Measurements from ENCODE around the gene SPAG16.
"Not testable (repeated sequence)": the region's sequence is repeated elsewhere in the genome, so short reads cannot be mapped to it uniquely, and the experiment has no call there.

SPAG16 gene

GRCh38 chr2:213848631-213849030, 564.4 kb downstream of the SPAG16 start:
- no peak for DNase-seq

GRCh38 chr2:213861638-213862037, 577.4 kb downstream of the SPAG16 start:
- DNase-seq: no peak

- no peak for DNase-seq
Observed at GRCh38 chr2:213862407-213863076, 578.3 kb downstream of the SPAG16 start.

GRCh38 chr2:213863541-213863940, 579.3 kb downstream of the SPAG16 start:
- no peak for DNase-seq

GRCh38 chr2:213868526-213868925, 584.3 kb downstream of the SPAG16 start:
- DNase-seq: no peak

GRCh38 chr2:213885485-213885884, 601.2 kb downstream of the SPAG16 start:
- no peak for DNase-seq

- DNase-seq: no peak
Observed at GRCh38 chr2:213914510-213914909, 630.2 kb downstream of the SPAG16 start.

- no peak for DNase-seq
Observed at GRCh38 chr2:213920014-213920413, 635.8 kb downstream of the SPAG16 start.

- no peak for DNase-seq
Observed at GRCh38 chr2:213923543-213923942, 639.3 kb downstream of the SPAG16 start.

- no peak for DNase-seq
Observed at GRCh38 chr2:213934560-213934959, 650.3 kb downstream of the SPAG16 start.

- no peak for DNase-seq
Observed at GRCh38 chr2:213958086-213958485, 673.8 kb downstream of the SPAG16 start.

- no peak for DNase-seq
Observed at GRCh38 chr2:213959589-213959988, 675.3 kb downstream of the SPAG16 start.

GRCh38 chr2:213971536-213971935, 687.3 kb downstream of the SPAG16 start:
- no peak for DNase-seq

- DNase-seq: no peak
Observed at GRCh38 chr2:213980883-213981282, 696.6 kb downstream of the SPAG16 start.

- DNase-seq: no peak
Observed at GRCh38 chr2:213989207-213989606, 704.9 kb downstream of the SPAG16 start.

- DNase-seq: no peak
Observed at GRCh38 chr2:213991453-213992108, 707.3 kb downstream of the SPAG16 start.

GRCh38 chr2:213995400-213996105, 711.3 kb downstream of the SPAG16 start:
- DNase-seq: no peak

- not testable (repeated sequence) for DNase-seq
Observed at GRCh38 chr2:213998976-213999375, 714.7 kb downstream of the SPAG16 start.

- DNase-seq: no peak
Observed at GRCh38 chr2:214004463-214004862, 720.2 kb downstream of the SPAG16 start.

- no peak for DNase-seq
Observed at GRCh38 chr2:214005337-214005736, 721.1 kb downstream of the SPAG16 start.

GRCh38 chr2:214006601-214007000, 722.3 kb downstream of the SPAG16 start:
- no peak for DNase-seq

GRCh38 chr2:214011676-214012075, 727.4 kb downstream of the SPAG16 start:
- no peak for DNase-seq

- DNase-seq: no peak
Observed at GRCh38 chr2:214014551-214015220, 730.4 kb downstream of the SPAG16 start.
